ENCODE results near the gene DIP2B.

DNA sequence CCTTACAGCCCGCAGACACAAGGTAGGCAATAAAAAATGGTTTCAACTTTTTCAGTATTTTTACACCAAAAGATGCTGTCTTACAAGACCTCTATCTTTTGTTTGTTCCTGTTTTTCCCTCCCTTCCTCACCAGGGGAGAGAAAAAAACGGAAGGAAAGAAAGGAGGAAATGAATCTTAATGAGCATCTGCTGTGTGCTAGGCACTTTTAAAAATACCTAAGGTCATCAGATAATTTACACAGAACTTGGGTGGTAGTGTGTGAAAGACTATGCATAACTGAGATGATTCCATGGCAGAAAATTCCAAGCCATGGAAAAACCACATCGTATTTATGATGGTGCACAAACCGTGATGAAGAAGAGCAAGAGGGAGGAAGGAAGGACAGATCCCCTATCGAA lies 121.2 kb downstream of the DIP2B start:
- TF ChIP-seq, protein P1, sequence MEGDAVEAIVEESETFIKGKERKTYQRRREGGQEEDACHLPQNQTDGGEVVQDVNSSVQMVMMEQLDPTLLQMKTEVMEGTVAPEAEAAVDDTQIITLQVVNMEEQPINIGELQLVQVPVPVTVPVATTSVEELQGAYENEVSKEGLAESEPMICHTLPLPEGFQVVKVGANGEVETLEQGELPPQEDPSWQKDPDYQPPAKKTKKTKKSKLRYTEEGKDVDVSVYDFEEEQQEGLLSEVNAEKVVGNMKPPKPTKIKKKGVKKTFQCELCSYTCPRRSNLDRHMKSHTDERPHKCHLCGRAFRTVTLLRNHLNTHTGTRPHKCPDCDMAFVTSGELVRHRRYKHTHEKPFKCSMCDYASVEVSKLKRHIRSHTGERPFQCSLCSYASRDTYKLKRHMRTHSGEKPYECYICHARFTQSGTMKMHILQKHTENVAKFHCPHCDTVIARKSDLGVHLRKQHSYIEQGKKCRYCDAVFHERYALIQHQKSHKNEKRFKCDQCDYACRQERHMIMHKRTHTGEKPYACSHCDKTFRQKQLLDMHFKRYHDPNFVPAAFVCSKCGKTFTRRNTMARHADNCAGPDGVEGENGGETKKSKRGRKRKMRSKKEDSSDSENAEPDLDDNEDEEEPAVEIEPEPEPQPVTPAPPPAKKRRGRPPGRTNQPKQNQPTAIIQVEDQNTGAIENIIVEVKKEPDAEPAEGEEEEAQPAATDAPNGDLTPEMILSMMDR (IDR thresholded peaks at IDR 0.05): no peak
- TF ChIP-seq POLR2A (IDR thresholded peaks at IDR 0.05): no peak
